CD14-positive monocyte (primary cell): Measurements from ENCODE around the gene PLCD1. TPM values are rescaled to one million over a fixed set of nuclear protein-coding genes. Genes with fewer than 3 reads are reported as not detected.

ENCODE experiments used
- DNase-seq, 3 donors: peaks; one replicate each; pipeline ENCODE4 v3.0.0-alpha.2; 2011 to 2022
- H2AFZ ChIP-seq: 2 replicates; pipeline ENCODE4 v1.6.0; 2012; ENCODE audit warnings: mild to moderate bottlenecking, low read depth, low read length, inconsistent platforms; ENCODE audit not compliant: insufficient read depth, poor library complexity, severe bottlenecking
- H3K27ac ChIP-seq, 2 donors: 1 replicate in 1 of 2; 2 replicates in 1 of 2; pipeline ENCODE4 v1.5.1; 2012 to 2013; ENCODE audit warnings: low read length in 2 of 2, control low read depth in 1 of 2, inconsistent platforms in 1 of 2, low read depth in 1 of 2, mild to moderate bottlenecking in 1 of 2
- H3K27me3 ChIP-seq, 2 donors: one replicate each; pipeline versions ENCODE4 v1.6.0 to v1.6.1; 2011 to 2013; ENCODE audit warnings: low read length in 2 of 2; ENCODE audit not compliant: control insufficient read depth in 2 of 2, insufficient read depth in 2 of 2
- H3K36me3 ChIP-seq, 2 donors: replicated peaks in 1 of 2; 1 replicate in 1 of 2; 2 replicates in 1 of 2; pipeline versions ENCODE4 v1.5.1 to v1.6.1; 2012 to 2013; ENCODE audit warnings: low read length in 2 of 2, control low read depth in 1 of 2, inconsistent platforms in 1 of 2, mild to moderate bottlenecking in 1 of 2; ENCODE audit not compliant: insufficient read depth in 2 of 2, control insufficient read depth in 1 of 2
- H3K4me1 ChIP-seq, 2 donors: 1 replicate in 1 of 2; 2 replicates in 1 of 2; pipeline versions ENCODE4 v1.5.1 to v1.6.1; 2012 to 2013; ENCODE audit warnings: low read length in 2 of 2, control low read depth in 1 of 2, inconsistent platforms in 1 of 2, mild to moderate bottlenecking in 1 of 2, moderate library complexity in 1 of 2; ENCODE audit not compliant: insufficient read depth in 2 of 2, control insufficient read depth in 1 of 2
- H3K4me2 ChIP-seq: replicated peaks from 2 replicates; pipeline ENCODE3; 2012; ENCODE audit warnings: low read length, moderate library complexity, mild to moderate bottlenecking; ENCODE audit not compliant: poor library complexity, severe bottlenecking; ENCODE audit errors: extremely low read depth
- H3K4me3 ChIP-seq, 3 experiments: fragments of 200-600 bp in 1 of 3; sonication (generic) in 1 of 3; replicated peaks in 1 of 3; 1 replicate in 2 of 3; 2 replicates in 1 of 3; pipeline ENCODE4 v1.5.1; 2011 to 2013; ENCODE audit warnings: low read length in 3 of 3, mild to moderate bottlenecking in 3 of 3, control low read depth in 2 of 3, low read depth in 2 of 3, inconsistent platforms in 1 of 3, moderate library complexity in 1 of 3
- H3K79me2 ChIP-seq: 2 replicates; pipeline ENCODE4 v1.6.0; 2012; ENCODE audit warnings: mild to moderate bottlenecking, control low read depth, inconsistent platforms, low read length, moderate library complexity; ENCODE audit not compliant: insufficient read depth
- H3K9ac ChIP-seq: 2 replicates; pipeline ENCODE4 v1.6.0; 2017; ENCODE audit warnings: low read length, mild to moderate bottlenecking; ENCODE audit not compliant: insufficient read depth, poor library complexity, severe bottlenecking
- H3K9me3 ChIP-seq, 2 donors: replicated peaks in 1 of 2; 1 replicate in 1 of 2; 2 replicates in 1 of 2; pipeline versions ENCODE4 v1.5.1 to v1.6.1; 2012 to 2013; ENCODE audit warnings: low read length in 2 of 2, control low read depth in 1 of 2; ENCODE audit not compliant: control insufficient read depth in 1 of 2, insufficient read depth in 1 of 2
- H4K20me1 ChIP-seq: 2 replicates; pipeline ENCODE4 v1.6.0; 2012; ENCODE audit warnings: mild to moderate bottlenecking, low read length, control low read depth, moderate library complexity; ENCODE audit not compliant: insufficient read depth
- H3K27ac Mint-ChIP-seq, 7 donors: one replicate each; pipeline ENCODE4 v1.8.0; 2020; ENCODE audit warnings: mild to moderate bottlenecking in 7 of 7, mixed read lengths in 7 of 7, moderate library complexity in 6 of 7, inconsistent platforms in 2 of 7
- H3K27me3 Mint-ChIP-seq, 3 donors: one replicate each; pipeline ENCODE4 v1.8.0; 2021 to 2022; ENCODE audit warnings: low read depth in 3 of 3, mild to moderate bottlenecking in 3 of 3, mixed read lengths in 3 of 3, moderate library complexity in 3 of 3, inconsistent platforms in 1 of 3
- H3K36me3 Mint-ChIP-seq, 2 donors: one replicate each; pipeline ENCODE4 v1.8.0; 2020; ENCODE audit warnings: mixed read lengths in 2 of 2, inconsistent platforms in 1 of 2, mild to moderate bottlenecking in 1 of 2
- H3K4me1 Mint-ChIP-seq: one replicate; pipeline ENCODE4 v1.8.0; 2020; ENCODE audit warnings: mild to moderate bottlenecking, mixed read lengths
- H3K4me3 Mint-ChIP-seq, 2 donors: one replicate each; pipeline ENCODE4 v1.8.0; 2020; ENCODE audit warnings: mild to moderate bottlenecking in 2 of 2, mixed read lengths in 2 of 2, moderate library complexity in 1 of 2
- H3K9me3 Mint-ChIP-seq, 7 donors: one replicate each; pipeline ENCODE4 v1.8.0; 2020 to 2022; ENCODE audit warnings: mixed read lengths in 7 of 7, mild to moderate bottlenecking in 6 of 7, moderate library complexity in 6 of 7, inconsistent platforms in 2 of 7
- WGBS: methylation state at CpG from one replicate; pipeline ENCODE4 v1.1.5; 2013; ENCODE audit warnings: missing lambda C conversion rate; ENCODE audit not compliant: insufficient coverage; 5-methylcytosine and 5-hydroxymethylcytosine counted together
- intact Hi-C, 2 donors: fragments of 100-400 bp; cut with micrococcal nuclease; formaldehyde crosslinking; loops; one replicate each; pipeline versions ENCODE4 v1.15.0 to v1.15.1; 2023
- polyA plus RNA-seq, 3 donors: library from polyadenylated mRNA; depleted of rRNA in 1 of 3; unstranded in 2 of 3; stranded (reverse) in 1 of 3; fragments of 300-500 nt in 2 of 3; fragments of >200 nt in 1 of 3; fragmentation: Illumina TruSeq in 2 of 3; gene quantifications; 1 replicate in 2 of 3; 2 replicates in 1 of 3; pipeline ENCODE4 v1.2.3, GENCODE V29; 2012 to 2021
- TF ChIP-seq, protein P1 (sequence below): fragments of 200-600 bp; IDR thresholded peaks from one replicate; pipeline ENCODE4 v1.8.0; 2022; ENCODE audit warnings: antibody characterized with exemption, mild to moderate bottlenecking

The PLCD1 gene
- polyA plus RNA-seq, 3 donors, result 4.1 to 6.4 (median 6.0) TPM

DNA sequence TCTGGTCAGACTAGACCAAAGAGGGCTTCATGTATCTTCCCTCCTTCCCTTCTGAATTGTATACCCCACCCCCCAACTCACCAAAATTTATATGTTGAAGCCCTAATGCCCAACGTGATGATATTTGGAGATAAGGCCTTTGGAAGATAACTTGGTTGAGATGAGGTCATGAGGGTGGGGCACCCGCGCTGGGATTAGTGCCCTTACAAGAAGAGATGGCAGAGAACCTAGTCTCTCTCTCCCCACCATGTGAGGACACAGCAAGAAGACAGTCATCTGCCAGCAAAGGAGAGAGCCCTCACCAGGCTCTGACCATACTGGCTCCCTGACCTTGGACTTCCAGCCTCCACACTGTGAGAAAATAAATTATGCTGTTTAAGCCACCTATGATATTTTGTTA is 13.5 kb downstream of the PLCD1 start:
- peaks cover 12 to 16% of the 10 kb centered on the region in 2 donors for H3K4me1 ChIP-seq
- Mint-ChIP-seq H3K27ac (no peak overlapping the region), H3K27me3 (peaks cover 0 to 3% (median 2%) of the 10 kb centered on the region in 3 donors), H3K4me1 (peaks cover 19% of the 10 kb centered on the region), H3K36me3 (peaks cover 30 to 45% of the 10 kb centered on the region in 2 donors), H3K9me3 (peaks cover 6 to 9% (median 8%) of the 10 kb centered on the region in 7 donors), H3K4me3 (no peak overlapping the region)
- H2AFZ ChIP-seq, result no peak overlapping the region
- no peaks in the 10 kb centered on the region for H4K20me1 ChIP-seq
- DNase-seq, result no peak
- peaks cover 10 to 17% of the 10 kb centered on the region in 2 donors for H3K36me3 ChIP-seq
- no peak overlapping the region for H3K4me2 ChIP-seq
- H3K79me2 ChIP-seq, result no peaks in the 10 kb centered on the region
- H3K9me3 ChIP-seq, result peaks cover 0 to 5% of the 10 kb centered on the region in 2 donors
- no peak overlapping the region for H3K27ac ChIP-seq
- H3K9ac ChIP-seq, result no peak overlapping the region
- no peak overlapping the region for H3K4me3 ChIP-seq
- no CpG with 5 or more reads among the region's 3 CpGs for WGBS
- H3K27me3 ChIP-seq, result no peaks in the 10 kb centered on the region
- TF ChIP-seq, protein P1, sequence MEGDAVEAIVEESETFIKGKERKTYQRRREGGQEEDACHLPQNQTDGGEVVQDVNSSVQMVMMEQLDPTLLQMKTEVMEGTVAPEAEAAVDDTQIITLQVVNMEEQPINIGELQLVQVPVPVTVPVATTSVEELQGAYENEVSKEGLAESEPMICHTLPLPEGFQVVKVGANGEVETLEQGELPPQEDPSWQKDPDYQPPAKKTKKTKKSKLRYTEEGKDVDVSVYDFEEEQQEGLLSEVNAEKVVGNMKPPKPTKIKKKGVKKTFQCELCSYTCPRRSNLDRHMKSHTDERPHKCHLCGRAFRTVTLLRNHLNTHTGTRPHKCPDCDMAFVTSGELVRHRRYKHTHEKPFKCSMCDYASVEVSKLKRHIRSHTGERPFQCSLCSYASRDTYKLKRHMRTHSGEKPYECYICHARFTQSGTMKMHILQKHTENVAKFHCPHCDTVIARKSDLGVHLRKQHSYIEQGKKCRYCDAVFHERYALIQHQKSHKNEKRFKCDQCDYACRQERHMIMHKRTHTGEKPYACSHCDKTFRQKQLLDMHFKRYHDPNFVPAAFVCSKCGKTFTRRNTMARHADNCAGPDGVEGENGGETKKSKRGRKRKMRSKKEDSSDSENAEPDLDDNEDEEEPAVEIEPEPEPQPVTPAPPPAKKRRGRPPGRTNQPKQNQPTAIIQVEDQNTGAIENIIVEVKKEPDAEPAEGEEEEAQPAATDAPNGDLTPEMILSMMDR, result no peak
- intact Hi-C loops, result no loop called here

DNA sequence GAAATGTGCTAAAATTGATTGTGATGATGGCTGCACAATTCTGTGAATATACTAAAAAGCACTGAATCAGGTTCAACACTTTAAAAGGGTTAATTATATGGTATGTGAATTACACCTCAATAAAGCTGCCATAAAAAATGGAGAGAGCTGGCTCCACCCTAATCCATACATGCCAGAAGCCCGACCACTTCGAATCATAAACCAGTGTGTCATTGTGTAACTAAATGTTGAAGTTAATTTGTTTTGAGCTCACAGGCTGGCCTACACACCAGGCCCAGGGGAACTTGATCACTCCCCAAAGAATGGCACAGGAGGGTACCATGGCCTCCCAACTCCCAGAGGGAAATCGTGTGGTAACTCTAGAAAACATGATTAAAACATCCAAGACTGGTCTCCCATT is 14.0 kb downstream of the PLCD1 start:
- Histone ChIP-seq H4K20me1 (no peaks in the 10 kb centered on the region), H3K4me1 (peaks cover 12 to 16% of the 10 kb centered on the region in 2 donors), H3K27me3 (no peaks in the 10 kb centered on the region), H3K9me3 (peaks cover 0 to 5% of the 10 kb centered on the region in 2 donors), H3K36me3 (peaks cover 10 to 17% of the 10 kb centered on the region in 2 donors), H3K4me3 (no peak overlapping the region), H3K4me2 (no peak overlapping the region), H3K9ac (no peak overlapping the region), H2AFZ (no peak overlapping the region), H3K79me2 (no peaks in the 10 kb centered on the region), H3K27ac (no peak overlapping the region)
- WGBS, result 100% methylated on average over 1 of the region's 3 CpGs
- no peak overlapping the region for H3K4me3 Mint-ChIP-seq
- TF ChIP-seq, protein P1, result no peak
- H3K4me1 Mint-ChIP-seq, result peaks cover 22% of the 10 kb centered on the region
- intact Hi-C loops, result no loop called here
- peaks cover 0 to 3% (median 2%) of the 10 kb centered on the region in 3 donors for H3K27me3 Mint-ChIP-seq
- H3K27ac Mint-ChIP-seq, result peak overlapping the region in 1 of 7 donors; percentile 32
- peaks cover 30 to 45% of the 10 kb centered on the region in 2 donors for H3K36me3 Mint-ChIP-seq
- no peak for DNase-seq
- peaks cover 6 to 9% (median 8%) of the 10 kb centered on the region in 7 donors for H3K9me3 Mint-ChIP-seq
